Sciatic nerve (tissue), 2 donors: ENCODE measurements around the gene E2F3. TPM values are rescaled to one million over a fixed set of nuclear protein-coding genes. Genes with fewer than 3 reads are reported as not detected.
A peak's percentile ranks its signal among the peaks of the same experiment; 100 is the strongest.

ENCODE experiments used
- ATAC-seq: fragments of 200-7000 bp; cut with Tn5 transposase; one replicate; pipeline ENCODE4 v1.9.1; 2020; ENCODE audit warnings: mild to moderate bottlenecking, moderate library complexity
- DNase-seq: peaks from one replicate; pipeline ENCODE4 v3.0.0-alpha.2; 2020; ENCODE audit warnings: low spot score
- intact Hi-C: fragments of 100-400 bp; cut with DNase I; formaldehyde crosslinking; loops from one replicate; pipeline ENCODE4 v1.14.2; 2022
- total RNA-seq: library from RNA; stranded (reverse); fragmentation: NEBNext Ultra II Directional; extraction: Animal tissue kit (Norgen Biotek cat#: 25700); gene quantifications from one replicate; pipeline ENCODE4 v1.2.1, GENCODE V29; 2021
- donor health status: DM: no; HTN: no; CAD: no.
- donor health status: DM: no; HTN: no; CAD: no.

E2F3 gene
- 5.8 TPM for total RNA-seq

- intact Hi-C loops = no loop called here
- ATAC-seq = peak; percentile 99
- peak; percentile 100 for DNase-seq
These were observed at the start of gene E2F3 for GRCh38 chr6:20401205-20402091. Gene E2F3, plus strand, starts transcription at chr6:20401879. Its CDS starts 354 bp downstream, at chr6:20402233.

GRCh38 chr6:20352346-20352745, 49.3 kb upstream of the E2F3 start:
- ATAC-seq (no peak), DNase-seq (no peak)
- intact Hi-C loops = no loop called here

- intact Hi-C loops = no loop called here
- ATAC-seq (no peak), DNase-seq (no peak)
These were observed 48.5 kb upstream of the E2F3 start for GRCh38 chr6:20353134-20353533.

GRCh38 chr6:20354366-20354765, 47.3 kb upstream of the E2F3 start:
- intact Hi-C loops = no loop called here
- no peak for ATAC-seq

GRCh38 chr6:20360471-20361119, 41.1 kb upstream of the E2F3 start:
- no peak for DNase-seq
- no peak for ATAC-seq
- intact Hi-C loops = no loop called here

More at GRCh38 chr6:20354366-20354765, 47.3 kb upstream of the E2F3 start:
- DNase-seq = no peak

GRCh38 chr6:20362623-20363022, 39.1 kb upstream of the E2F3 start:
- intact Hi-C loops = no loop called here
- ATAC-seq (no peak), DNase-seq (no peak)

- no peak for ATAC-seq
- intact Hi-C loops = no loop called here
- no peak for DNase-seq
These were observed 37.4 kb upstream of the E2F3 start for GRCh38 chr6:20364327-20364726.

GRCh38 chr6:20365456-20365855, 36.2 kb upstream of the E2F3 start:
- ATAC-seq (no peak), DNase-seq (no peak)
- intact Hi-C loops = no loop called here

GRCh38 chr6:20366082-20366830, 35.4 kb upstream of the E2F3 start:
- no peak for ATAC-seq
- intact Hi-C loops = no loop called here
- no peak for DNase-seq

- DNase-seq (no peak), ATAC-seq (no peak)
- intact Hi-C loops = no loop called here
These were observed 33.8 kb upstream of the E2F3 start for GRCh38 chr6:20367743-20368485.

GRCh38 chr6:20370393-20370792, 31.3 kb upstream of the E2F3 start:
- no peak for DNase-seq
- intact Hi-C loops = no loop called here
- ATAC-seq = no peak

- DNase-seq = no peak
- ATAC-seq = no peak
- intact Hi-C loops = no loop called here
These were observed 30.9 kb upstream of the E2F3 start for GRCh38 chr6:20370801-20371200.

- DNase-seq (no peak), ATAC-seq (no peak)
- intact Hi-C loops = no loop called here
These were observed 26.2 kb upstream of the E2F3 start for GRCh38 chr6:20375436-20375835.

GRCh38 chr6:20377623-20378265, 23.9 kb upstream of the E2F3 start:
- no peak for ATAC-seq
- no peak for DNase-seq
- intact Hi-C loops = no loop called here

- intact Hi-C loops = no loop called here
- DNase-seq = no peak
- ATAC-seq = no peak
These were observed 22.4 kb upstream of the E2F3 start for GRCh38 chr6:20379231-20379630.

- no peak for ATAC-seq
- no peak for DNase-seq
- intact Hi-C loops = no loop called here
These were observed 15.5 kb upstream of the E2F3 start for GRCh38 chr6:20386218-20386617.

GRCh38 chr6:20389066-20389465, 12.6 kb upstream of the E2F3 start:
- ATAC-seq = no peak
- intact Hi-C loops = no loop called here
- no peak for DNase-seq

GRCh38 chr6:20393297-20393696, 8.4 kb upstream of the E2F3 start:
- ATAC-seq (no peak), DNase-seq (no peak)

GRCh38 chr6:20399518-20399917, 2.2 kb upstream of the E2F3 start:
- no peak for ATAC-seq
- intact Hi-C loops = no loop called here
- no peak for DNase-seq

More at GRCh38 chr6:20393297-20393696, 8.4 kb upstream of the E2F3 start:
- intact Hi-C loops = no loop called here
